ENCODE measurements around the gene CDK10. TPM values are rescaled to one million over a fixed set of nuclear protein-coding genes. Genes with fewer than 3 reads are reported as not detected.

The CDK10 gene
- total and polyA plus RNA-seq, 9 of the 15 experiments (the other 6 are each of a cell fraction or from before 2014, with no cell fraction given) = 2.0 to 85.1 (median 40.1) TPM

DNA sequence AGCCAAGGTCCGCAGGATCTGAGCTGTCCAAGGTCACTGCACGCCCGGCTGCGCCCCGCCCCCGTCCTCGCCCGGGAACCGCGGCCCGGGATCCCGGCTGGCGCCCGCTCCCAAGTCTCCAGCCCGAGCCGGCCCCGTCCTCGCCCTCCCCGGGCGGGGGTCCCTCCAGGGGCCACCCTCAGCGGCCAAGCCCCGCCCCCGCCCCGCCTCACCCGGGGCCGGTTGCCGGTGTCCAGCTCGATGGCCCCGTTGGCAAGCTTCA lies 34.0 kb downstream of the CDK10 start (continued):
- TF ChIP-seq, protein P1, sequence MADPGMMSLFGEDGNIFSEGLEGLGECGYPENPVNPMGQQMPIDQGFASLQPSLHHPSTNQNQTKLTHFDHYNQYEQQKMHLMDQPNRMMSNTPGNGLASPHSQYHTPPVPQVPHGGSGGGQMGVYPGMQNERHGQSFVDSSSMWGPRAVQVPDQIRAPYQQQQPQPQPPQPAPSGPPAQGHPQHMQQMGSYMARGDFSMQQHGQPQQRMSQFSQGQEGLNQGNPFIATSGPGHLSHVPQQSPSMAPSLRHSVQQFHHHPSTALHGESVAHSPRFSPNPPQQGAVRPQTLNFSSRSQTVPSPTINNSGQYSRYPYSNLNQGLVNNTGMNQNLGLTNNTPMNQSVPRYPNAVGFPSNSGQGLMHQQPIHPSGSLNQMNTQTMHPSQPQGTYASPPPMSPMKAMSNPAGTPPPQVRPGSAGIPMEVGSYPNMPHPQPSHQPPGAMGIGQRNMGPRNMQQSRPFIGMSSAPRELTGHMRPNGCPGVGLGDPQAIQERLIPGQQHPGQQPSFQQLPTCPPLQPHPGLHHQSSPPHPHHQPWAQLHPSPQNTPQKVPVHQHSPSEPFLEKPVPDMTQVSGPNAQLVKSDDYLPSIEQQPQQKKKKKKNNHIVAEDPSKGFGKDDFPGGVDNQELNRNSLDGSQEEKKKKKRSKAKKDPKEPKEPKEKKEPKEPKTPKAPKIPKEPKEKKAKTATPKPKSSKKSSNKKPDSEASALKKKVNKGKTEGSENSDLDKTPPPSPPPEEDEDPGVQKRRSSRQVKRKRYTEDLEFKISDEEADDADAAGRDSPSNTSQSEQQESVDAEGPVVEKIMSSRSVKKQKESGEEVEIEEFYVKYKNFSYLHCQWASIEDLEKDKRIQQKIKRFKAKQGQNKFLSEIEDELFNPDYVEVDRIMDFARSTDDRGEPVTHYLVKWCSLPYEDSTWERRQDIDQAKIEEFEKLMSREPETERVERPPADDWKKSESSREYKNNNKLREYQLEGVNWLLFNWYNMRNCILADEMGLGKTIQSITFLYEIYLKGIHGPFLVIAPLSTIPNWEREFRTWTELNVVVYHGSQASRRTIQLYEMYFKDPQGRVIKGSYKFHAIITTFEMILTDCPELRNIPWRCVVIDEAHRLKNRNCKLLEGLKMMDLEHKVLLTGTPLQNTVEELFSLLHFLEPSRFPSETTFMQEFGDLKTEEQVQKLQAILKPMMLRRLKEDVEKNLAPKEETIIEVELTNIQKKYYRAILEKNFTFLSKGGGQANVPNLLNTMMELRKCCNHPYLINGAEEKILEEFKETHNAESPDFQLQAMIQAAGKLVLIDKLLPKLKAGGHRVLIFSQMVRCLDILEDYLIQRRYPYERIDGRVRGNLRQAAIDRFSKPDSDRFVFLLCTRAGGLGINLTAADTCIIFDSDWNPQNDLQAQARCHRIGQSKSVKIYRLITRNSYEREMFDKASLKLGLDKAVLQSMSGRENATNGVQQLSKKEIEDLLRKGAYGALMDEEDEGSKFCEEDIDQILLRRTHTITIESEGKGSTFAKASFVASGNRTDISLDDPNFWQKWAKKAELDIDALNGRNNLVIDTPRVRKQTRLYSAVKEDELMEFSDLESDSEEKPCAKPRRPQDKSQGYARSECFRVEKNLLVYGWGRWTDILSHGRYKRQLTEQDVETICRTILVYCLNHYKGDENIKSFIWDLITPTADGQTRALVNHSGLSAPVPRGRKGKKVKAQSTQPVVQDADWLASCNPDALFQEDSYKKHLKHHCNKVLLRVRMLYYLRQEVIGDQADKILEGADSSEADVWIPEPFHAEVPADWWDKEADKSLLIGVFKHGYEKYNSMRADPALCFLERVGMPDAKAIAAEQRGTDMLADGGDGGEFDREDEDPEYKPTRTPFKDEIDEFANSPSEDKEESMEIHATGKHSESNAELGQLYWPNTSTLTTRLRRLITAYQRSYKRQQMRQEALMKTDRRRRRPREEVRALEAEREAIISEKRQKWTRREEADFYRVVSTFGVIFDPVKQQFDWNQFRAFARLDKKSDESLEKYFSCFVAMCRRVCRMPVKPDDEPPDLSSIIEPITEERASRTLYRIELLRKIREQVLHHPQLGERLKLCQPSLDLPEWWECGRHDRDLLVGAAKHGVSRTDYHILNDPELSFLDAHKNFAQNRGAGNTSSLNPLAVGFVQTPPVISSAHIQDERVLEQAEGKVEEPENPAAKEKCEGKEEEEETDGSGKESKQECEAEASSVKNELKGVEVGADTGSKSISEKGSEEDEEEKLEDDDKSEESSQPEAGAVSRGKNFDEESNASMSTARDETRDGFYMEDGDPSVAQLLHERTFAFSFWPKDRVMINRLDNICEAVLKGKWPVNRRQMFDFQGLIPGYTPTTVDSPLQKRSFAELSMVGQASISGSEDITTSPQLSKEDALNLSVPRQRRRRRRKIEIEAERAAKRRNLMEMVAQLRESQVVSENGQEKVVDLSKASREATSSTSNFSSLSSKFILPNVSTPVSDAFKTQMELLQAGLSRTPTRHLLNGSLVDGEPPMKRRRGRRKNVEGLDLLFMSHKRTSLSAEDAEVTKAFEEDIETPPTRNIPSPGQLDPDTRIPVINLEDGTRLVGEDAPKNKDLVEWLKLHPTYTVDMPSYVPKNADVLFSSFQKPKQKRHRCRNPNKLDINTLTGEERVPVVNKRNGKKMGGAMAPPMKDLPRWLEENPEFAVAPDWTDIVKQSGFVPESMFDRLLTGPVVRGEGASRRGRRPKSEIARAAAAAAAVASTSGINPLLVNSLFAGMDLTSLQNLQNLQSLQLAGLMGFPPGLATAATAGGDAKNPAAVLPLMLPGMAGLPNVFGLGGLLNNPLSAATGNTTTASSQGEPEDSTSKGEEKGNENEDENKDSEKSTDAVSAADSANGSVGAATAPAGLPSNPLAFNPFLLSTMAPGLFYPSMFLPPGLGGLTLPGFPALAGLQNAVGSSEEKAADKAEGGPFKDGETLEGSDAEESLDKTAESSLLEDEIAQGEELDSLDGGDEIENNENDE (IDR thresholded peaks at IDR 0.05; ENCODE audit: low read depth, low read length) = no peak
- peak; percentile 37 for TF ChIP-seq PCBP1 (IDR thresholded peaks at IDR 0.05; ENCODE audit: low read depth, low read length, poor library complexity, severe bottlenecking)
- no peak for TF ChIP-seq ZNF57 (CRISPR knock-in tag; IDR thresholded peaks at IDR 0.05)
- no peak for TF ChIP-seq HMG20B (CRISPR knock-in tag; IDR thresholded peaks at IDR 0.05)
- TF ChIP-seq ILK (tag; IDR thresholded peaks at IDR 0.05; ENCODE audit: borderline replicate concordance, low read depth) = no peak
- TF ChIP-seq ZBTB1 (CRISPR knock-in tag; IDR thresholded peaks at IDR 0.05; ENCODE audit: borderline replicate concordance, low read depth) = 0 out of 2 replicates have a peak, but pooled peaks have one; percentile 14
- TF ChIP-seq, protein P2, sequence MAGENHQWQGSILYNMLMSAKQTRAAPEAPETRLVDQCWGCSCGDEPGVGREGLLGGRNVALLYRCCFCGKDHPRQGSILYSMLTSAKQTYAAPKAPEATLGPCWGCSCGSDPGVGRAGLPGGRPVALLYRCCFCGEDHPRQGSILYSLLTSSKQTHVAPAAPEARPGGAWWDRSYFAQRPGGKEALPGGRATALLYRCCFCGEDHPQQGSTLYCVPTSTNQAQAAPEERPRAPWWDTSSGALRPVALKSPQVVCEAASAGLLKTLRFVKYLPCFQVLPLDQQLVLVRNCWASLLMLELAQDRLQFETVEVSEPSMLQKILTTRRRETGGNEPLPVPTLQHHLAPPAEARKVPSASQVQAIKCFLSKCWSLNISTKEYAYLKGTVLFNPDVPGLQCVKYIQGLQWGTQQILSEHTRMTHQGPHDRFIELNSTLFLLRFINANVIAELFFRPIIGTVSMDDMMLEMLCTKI (IDR thresholded peaks at IDR 0.05; ENCODE audit: partially characterized antibody) = no peak
- TF ChIP-seq TBL1XR1 (IDR thresholded peaks at IDR 0.05; ENCODE audit: low read length in 2 of 2) = no peak
- no peak for TF ChIP-seq BMI1 (IDR thresholded peaks at IDR 0.05; ENCODE audit: low read length)
- no peak for TF ChIP-seq BRD9 (IDR thresholded peaks at IDR 0.05; ENCODE audit: low read depth, partially characterized antibody)
- no peak for TF ChIP-seq DIDO1 (tag; IDR thresholded peaks at IDR 0.05; ENCODE audit: low read depth)
- TF ChIP-seq ZNF197 (CRISPR knock-in tag; IDR thresholded peaks at IDR 0.05; ENCODE audit: low read depth) = no peak
- no peak for TF ChIP-seq CC2D1A (IDR thresholded peaks at IDR 0.05)
- TF ChIP-seq ETV1 (tag; conservative IDR thresholded peaks at IDR 0.05; ENCODE audit: low read depth) = no peak
- TF ChIP-seq, protein P3, sequence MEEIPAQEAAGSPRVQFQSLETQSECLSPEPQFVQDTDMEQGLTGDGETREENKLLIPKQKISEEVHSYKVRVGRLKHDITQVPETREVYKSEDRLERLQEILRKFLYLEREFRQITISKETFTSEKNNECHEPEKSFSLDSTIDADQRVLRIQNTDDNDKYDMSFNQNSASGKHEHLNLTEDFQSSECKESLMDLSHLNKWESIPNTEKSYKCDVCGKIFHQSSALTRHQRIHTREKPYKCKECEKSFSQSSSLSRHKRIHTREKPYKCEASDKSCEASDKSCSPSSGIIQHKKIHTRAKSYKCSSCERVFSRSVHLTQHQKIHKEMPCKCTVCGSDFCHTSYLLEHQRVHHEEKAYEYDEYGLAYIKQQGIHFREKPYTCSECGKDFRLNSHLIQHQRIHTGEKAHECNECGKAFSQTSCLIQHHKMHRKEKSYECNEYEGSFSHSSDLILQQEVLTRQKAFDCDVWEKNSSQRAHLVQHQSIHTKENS (CRISPR knock-in tag; IDR thresholded peaks at IDR 0.05) = no peak
- no peak for TF ChIP-seq SRSF9 (IDR thresholded peaks at IDR 0.05; ENCODE audit: borderline replicate concordance, low read depth, low read length)
